NCI-H446 treated with DMSO at 0.1 percent for 48 hours (cell line): ENCODE data around the gene LPP.

Source experiments
- DNase-seq: peaks from one replicate; lab custom pipeline; 2025; lab: John Stamatoyannopoulos, UW

LPP gene

DNA sequence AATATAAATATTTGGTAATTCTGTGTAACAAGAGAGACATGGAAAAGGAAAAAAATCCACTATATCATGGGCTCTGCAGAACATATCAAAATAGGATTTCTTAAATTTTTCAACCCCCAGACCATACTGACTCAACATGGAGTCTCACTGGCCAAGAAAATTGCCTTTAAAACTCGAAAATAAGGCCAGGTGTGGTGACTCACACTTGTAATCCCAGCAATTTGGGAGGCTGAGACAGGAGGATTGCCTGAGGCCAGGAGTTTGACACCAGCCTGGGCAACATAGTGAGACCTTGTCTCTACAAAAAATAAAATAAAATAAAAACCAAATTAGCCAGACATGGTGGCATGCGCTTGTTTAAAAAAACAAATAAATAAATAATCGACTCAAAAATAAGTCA is 723.4 kb downstream of the LPP start:
- DNase-seq, result no peak

DNA sequence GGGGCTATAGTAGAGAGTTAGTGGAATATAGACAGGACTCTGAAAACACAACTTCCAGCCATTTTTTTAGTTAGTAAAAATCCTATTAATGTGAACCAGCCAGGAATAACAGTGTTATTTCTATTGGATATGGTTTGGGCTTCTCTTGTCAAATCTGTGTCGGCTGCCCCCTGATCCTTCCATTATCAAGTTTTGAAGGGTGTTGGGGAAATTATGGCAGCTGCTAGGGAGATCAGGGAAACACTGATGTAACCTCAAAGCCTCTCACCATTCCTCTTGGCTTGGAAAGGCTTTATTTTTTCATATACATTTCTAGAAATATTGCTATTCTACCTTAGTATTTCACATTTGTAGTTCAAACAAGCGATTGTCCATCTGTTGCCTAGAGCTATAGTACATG is 724.1 kb downstream of the LPP start:
- no peak for DNase-seq

DNA sequence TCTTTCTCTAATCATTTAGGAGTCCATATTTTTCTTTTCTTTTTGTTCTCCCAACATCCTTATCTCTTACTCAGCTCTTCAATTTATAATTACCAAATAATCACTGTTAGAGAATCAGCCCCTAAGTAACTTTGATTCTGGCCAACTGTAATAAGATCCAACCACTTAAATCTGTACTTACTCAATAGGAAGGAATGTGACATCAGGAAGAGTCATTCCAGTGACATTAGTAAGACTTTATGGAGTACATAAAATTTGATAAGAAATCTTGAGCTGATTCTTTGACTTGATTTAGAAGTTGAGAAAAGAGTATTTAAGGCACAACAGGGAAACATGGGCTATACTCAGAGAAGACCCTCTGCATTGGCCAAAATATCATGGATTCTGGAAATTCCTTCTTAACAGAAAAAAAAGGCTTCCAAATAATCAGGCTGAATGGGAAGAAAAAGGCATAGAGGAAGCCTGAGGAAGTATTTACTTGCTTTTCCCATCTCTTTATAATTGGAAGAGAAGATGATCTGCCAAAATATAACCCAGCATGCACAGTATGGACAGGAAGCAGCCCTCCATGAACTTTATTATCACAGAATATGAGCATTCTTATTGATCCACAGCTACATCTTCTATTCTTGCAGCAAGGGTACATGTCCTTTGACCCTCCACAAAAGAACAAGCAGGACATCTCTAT is 728.1 kb downstream of the LPP start:
- DNase-seq, result no peak

DNA sequence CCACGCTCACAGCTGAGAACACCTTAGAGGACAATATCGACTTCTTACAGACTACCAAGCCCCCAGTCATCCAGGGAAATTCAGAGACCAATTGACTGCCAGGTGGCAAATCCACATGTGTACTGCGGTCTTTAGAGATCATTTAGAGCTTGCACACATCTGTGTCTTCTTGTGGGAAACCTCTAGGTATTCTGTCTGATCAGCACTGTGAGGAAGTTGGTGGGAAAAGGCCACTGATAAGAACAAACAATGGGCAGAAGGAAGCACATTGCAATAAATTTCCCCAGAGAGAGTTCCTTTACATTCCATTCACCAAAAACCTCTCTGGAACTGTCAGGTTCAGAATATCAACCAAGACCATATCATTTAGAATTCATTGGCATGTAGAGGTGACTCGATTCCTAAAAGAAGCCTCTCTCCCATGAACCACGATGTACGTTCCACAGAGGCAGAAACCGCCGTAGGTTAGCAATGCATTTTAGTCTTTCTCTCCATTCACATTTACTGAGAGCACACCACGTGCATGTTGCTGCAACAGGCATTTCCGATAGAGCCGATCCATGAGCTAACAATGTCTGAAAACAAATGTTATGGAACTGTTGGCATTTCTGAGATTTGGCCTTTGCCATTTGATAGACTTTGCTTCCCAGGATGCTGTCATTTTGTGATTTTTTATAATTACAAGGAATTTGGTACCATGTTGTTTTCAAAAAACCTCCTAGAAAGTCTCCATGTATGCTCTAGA is 730.5 kb downstream of the LPP start:
- no peak for DNase-seq

DNA sequence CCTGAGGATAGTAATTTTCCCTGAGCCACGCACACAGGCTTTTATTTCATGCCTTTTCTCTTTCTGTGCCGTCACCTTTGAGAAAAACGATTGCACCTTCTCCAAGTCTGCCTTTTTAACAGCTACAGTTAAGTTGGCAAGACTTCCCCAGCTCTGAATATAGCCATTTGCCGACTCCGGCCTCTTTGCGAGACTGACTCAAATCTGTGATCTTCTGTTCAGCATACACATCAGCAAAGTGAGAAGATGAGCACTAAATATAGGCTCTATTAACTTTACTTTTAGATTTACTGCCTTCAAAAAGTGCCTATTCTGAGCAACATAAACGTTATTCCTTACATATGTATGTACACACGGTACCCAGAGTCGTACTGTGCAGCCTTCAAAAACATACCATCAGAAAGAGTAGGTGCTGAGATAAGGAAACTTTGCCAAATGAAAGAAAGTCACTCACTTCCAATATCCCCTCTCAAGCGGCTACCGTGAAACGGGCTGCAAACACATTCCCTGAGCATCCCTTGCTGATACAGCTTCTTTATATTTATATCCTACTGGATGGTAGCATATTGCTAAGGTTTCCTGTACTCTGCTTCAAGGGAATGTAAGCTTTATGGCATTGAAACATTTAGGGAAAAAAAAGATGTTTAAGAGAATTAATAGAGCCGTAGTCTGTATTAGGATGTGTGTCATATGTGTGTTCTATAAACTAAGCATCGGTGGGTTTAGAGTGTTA is 734.5 kb downstream of the LPP start:
- no peak for DNase-seq

DNA sequence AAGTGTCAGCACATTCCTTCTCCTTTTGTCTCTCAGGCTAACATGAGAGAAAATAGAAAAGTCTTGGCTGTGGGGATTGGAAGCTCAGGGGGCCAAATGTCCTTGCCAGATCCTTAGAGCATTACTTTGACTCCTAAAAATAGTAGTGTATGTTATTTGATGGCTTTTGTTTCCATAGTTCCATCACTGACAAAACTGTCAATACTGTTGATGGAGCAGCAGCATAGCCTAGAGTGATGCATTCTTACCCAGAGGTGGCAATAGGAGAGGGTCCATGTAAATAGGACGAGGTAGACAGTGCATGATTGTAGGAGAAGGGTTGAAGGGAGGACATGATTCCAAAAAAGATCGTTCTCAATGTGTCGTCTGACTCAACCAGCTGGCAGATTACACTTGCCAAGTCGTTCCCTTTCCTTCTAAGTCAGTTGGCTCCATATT is 735.1 kb downstream of the LPP start:
- peak; percentile 62 for DNase-seq

DNA sequence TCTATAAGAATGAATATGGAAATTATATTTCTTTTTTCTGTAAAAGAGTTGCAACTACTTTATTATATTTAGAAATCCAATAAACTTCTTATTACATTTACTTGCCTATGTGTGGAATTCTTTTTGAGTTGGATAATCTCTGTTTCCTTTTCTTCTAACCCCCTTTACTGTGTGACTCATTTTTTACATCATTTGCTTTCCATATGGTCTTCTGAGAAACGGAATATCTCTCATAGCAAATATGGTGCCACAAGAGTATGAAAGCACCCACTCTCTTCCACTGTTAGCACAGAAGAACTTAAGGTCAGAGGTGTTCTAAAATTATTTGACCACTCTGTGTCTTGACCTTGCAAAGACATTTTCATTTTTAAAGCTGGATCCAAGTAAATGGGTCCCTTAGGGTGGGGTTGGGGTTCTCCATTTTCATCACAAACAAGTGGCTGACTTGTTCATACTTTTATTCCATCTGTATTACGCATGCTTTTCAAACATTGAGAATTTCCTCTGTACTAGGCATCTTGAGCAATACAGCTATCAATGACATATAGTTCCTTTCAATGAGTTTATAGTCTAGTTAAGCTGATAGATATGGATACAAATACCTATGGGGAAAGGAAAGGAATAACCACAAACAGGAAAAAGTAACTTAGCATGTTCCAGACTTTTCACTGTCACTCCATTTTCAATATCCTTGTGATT is 736.8 kb downstream of the LPP start:
- no peak for DNase-seq

DNA sequence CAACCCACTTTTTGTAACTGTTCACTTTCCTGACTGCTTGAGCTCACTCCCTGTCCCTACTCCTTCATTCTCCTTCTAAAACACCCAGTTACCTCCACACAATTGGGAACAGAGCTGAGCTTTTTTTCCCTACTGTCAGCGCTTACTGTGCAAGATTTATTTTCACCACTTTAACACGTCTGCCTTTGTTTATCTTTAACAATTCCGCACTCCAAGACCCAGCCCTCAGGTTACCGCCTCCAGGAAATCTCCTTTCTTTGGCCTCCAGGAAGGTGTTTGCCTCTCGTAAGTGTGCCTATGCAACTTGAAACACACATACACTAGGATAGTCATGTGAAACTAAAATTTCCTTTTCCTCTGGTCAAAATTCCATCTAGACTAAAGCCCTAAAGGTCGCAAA is 745.9 kb downstream of the LPP start:
- DNase-seq, result no peak

DNA sequence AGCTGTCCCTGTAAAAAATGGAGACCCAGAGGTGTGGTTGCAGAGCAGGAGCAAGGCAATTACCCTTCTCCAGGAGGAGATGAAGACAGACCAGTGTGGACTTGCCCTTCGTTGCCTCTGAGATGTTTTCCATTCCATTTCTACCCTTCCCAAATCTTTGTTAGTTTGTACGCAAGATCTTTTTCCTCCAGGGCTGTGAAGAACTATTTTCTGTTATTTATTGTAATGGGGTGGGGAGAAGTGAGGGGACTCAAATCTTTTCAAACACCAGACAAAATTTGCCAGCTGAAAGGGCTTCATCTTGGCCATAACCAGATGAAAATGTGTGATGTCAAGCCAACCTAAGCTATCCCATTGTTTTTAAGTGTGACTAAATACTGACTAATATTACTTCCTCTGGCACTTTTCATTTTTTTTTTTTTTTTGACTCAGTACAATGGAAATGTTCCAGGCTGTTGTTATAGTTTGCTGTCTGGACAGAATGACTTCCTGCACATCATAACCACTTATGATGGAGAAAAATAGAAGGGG is 746.5 kb downstream of the LPP start:
- no peak for DNase-seq

DNA sequence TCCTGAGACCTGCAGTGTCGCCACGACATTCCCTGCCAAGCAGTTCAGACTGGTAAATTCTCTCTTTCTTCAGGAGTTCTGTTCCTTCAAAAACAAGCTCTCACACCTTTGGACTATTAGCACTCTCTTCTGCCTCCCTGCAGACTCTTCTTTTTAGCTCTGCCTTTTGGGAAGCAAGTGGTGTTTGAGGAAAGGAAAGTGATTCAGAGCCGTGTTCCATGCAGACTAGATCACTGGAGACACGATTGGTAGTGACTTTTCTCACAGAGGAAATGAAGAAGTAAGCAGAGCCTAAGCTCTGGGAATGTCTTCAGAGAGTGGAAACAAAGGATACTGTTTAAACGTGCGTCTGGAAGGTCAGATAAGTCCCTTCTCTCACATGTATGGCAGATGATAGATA is 747.2 kb downstream of the LPP start:
- no peak for DNase-seq

DNA sequence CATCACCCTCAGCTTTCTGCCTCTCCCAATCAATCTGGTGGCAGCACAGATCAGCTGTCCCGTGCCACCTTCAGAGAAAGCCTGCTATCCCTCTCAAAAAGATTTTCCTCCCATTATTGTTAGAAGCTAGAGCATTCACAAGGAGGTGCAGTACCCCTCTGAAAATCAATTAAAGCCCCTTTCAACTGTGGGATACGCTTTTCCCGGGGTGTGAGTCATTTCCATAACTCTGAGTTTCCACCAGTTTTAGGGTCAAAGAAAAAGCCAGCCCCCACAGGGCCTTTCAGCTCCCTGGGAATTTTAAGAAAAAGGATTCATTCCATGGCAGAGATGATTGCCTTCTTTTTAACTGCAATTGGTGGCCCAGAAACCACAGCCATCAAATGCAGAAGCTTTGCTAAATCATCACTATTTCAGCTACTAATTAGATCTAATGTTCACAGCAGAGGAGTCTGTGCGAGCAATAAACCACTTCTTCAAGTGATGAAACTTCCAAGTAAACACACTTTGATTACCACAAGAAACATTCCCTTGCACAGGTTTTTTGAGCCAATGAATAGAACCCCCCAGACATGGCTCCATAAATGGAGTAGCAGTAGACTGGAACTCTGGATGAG is 747.8 kb downstream of the LPP start:
- no peak for DNase-seq

DNA sequence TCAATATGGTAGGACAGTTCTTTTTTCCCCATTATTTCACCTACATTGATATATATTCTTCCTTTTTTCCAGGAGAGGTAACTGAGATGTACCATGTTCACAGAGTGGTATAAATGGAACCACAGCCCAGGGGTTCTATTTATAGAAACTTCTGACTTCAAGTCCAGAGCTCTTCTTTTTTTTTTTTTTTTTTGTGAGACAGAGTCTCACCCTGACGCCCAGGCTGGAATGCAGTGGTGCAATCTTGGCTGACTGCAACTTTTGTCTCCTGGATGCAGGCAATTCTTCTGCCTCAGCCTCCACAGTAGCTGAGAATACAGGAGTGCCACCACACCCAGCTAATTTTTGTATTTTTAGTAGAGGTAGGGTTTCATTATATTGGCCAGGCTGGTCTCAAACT is 750.7 kb downstream of the LPP start:
- no peak for DNase-seq

DNA sequence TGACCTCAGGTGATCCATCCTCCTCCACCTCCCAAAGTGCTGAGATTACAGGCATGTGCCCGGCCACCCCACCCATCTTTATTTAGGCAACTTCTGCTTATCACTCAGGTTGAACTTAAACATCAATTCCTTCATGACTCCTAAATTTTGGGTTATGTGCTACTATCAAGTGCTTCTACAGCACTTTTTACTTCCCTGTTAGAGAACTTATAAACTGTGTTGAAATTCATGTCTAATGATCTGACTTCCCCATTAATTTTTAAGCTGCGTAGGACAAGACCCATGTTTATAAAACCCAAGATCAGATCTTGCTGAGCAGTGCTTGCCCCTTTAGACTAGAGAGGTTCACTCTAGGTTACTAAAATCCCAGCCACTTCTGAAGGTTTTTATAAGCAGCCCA is 751.6 kb downstream of the LPP start:
- DNase-seq, result no peak

DNA sequence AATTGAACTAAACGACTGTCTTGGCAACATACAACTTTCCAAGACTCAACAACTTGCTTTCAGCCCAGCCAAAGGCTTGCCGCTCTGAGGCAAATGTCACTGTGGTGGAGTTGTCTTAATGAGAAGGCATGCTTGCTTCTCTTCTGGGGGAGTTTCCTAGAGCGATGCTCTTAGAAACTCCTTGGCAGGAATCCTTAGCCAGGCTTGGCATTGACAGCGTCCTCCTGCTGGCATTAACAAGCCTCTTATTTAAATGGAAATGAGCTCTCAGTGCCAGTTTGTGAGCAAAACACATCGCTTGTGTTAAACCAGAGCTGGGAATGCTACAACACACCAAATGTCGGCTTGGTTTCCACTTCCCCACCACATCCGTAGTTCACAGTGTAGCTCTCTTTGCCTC is 752.3 kb downstream of the LPP start:
- DNase-seq, result peak; percentile 95

DNA sequence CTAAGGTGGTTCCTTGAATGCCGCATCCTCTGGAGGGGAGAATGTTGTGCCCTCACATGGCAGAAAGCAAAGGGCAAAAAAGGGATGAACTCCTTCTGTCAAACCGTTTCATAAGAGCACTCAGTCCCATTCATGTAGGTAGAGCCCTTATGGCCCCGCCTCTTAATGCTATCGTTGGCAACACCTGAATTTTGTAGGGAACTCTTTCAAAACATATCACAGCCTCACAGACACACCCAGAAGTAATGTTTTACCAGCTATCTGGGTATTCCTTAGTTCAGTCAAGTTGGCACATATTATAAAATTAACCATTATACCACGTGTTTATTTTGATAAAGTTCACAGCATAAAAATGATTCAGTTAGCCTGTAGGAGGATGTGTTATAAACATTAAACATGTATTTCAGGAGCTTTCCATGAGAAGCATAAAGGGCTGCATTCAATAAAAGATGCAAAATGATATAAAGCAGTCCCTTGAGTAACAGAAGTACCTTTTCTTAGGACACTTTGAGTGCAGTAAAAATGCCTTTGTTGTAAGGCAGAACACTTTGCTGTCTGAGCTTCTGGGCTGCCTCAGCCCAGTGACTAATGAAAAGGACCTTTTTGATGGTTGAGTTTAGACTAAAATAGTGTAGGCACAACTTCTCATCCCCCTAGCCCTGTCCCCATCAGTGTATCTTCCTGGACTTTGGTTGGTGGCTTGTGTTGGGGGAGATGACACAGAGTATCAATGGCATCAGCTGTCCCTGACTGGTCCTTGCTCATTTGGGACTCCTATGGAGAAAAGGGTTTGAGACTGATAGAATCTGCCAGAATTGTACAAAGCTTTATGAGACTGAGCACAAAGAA is 754.3 kb downstream of the LPP start:
- no peak for DNase-seq

DNA sequence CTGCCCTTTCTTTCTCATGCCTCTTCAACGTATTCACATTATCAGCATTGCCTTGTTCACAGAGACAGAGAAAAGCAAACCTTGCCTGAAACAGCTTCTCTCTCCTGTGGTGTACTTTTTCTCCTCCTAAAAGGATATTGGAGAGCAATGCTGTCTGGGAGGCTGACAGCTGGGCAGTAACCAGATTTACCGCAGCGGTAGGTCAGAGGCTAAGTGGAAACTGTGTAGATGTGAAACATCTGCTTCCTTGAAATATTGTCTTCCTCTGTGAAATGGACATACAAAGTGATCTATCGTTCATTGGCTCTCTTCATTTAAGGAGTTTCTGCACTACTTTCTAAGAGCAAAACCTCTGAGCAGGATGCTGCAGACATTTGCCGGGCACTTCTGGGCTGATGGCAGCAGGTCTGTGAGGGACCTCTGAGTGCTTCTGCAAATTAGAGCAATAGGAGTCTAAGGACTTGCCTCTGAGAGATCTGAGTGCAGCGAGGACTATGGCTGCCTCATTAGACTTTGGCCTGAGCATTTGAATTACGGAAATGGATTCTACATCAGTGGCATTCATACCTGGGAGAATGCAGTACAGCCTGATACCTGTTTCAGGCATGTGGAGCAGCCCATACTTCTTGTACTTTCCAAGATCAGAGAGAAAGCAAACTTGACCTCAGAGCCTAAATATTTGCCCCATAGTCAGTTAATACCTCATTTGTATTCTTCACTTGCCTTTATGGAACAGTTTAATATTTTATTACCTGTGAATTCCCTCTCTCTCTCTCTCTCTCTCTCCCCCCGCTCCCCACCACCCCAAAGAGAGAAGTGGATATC is 757.3 kb downstream of the LPP start:
- DNase-seq, result no peak

DNA sequence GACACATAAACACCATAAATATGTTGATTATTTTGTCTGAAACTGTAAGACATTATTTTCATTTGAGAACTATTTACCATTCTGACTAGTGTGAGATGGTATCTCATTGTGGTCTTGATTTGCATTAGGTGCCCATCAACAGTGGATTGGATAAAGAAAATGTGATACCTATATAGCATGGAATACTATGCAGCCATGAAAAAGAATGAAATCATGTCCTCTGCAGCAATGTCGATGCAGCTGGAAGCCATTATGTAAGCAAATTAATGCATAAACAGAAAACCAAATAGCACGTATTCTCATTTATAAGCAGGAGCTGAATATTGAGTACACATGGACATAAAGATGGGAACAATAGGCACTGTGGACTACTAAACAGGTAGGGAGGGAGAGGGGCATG is 759.1 kb downstream of the LPP start:
- no peak for DNase-seq

DNA sequence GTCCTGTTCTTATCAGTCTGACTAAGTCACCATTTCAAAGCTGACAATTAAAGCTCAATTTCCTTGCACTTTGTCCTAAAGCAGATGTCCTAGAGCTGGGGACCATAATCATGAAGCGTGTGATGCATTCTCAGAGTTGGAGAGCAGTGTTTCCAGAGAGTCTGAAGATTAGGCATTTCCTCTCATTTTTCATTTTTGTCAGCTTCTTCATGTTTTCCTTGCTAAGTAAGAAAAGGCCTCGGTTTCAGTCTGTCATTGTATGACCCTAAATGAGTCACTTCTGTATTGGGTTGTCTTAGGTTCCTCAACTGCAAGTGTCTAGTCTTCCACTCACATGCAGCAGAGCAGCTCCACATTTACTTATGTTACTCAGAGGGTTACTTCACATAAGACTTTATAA is 760.6 kb downstream of the LPP start:
- DNase-seq, result no peak

DNA sequence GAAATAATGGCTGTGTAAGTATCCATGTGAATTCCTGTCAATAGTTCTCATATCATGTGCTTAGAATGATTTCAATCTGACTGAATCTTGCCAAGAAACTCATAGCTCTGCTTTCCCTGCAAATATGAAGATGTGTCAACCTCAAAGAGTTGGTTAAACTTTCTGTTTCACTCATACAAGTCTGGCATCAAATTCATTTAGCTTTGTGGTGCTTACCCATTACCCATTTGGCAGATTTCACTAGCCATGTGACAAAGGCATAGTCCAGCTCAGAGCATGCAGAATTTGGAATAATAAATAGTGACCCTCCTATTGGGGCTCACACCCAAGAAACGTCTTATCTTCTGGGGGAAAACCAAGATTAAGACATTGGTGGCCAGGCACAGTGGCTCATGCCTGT is 761.2 kb downstream of the LPP start:
- no peak for DNase-seq

DNA sequence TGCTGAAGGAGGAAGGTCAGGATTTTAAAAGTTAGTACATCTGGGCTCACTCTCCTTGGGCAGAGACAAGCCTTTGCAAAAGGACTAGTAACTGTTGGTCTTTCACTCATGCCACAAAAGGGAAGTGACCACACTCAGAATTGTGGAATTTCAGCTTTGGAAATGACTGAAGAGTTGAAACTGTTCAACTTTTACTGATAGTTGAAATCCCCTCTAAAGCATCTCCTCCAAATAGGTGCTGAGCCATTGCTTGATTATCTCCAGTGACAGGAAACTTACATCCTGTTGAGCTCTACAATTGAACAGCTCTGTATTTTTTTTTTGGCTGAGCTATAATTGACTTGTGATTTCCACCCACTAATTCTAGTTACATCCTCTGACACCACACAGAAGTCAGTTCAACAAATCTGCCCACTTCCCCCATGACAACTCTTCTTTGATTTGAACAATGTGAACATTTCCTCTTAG is 763.0 kb downstream of the LPP start:
- DNase-seq, result no peak
